Ishikawa (cell line): ENCODE measurements around the gene BLCAP.

ENCODE experiments used
- CEBPB ChIP-seq: IDR thresholded peaks from 2 replicates; pipeline ENCODE4 v1.6.1; 2012
- CREB1 ChIP-seq: IDR thresholded peaks from 2 replicates; pipeline ENCODE4 v1.6.1; 2012; ENCODE audit warnings: low read depth
- EGR1 ChIP-seq: IDR thresholded peaks from 2 replicates; pipeline ENCODE4 v1.6.1; 2012
- EP300 ChIP-seq: IDR thresholded peaks from 2 replicates; pipeline ENCODE4 v1.6.1; 2012; ENCODE audit warnings: borderline replicate concordance
- FOXM1 ChIP-seq: IDR thresholded peaks from 2 replicates; pipeline ENCODE4 v1.6.1; 2012; ENCODE audit warnings: low read depth, borderline replicate concordance
- NFIC ChIP-seq: IDR thresholded peaks from 2 replicates; pipeline ENCODE4 v1.6.1; 2012
- RAD21 ChIP-seq: IDR thresholded peaks from 2 replicates; pipeline ENCODE4 v1.6.1; 2012; ENCODE audit warnings: low read depth
- TAF1 ChIP-seq: IDR thresholded peaks from 2 replicates; pipeline ENCODE4 v1.6.1; 2012; ENCODE audit warnings: low read depth, mild to moderate bottlenecking
- TCF12 ChIP-seq: IDR thresholded peaks from 2 replicates; pipeline ENCODE4 v1.6.1; 2012; ENCODE audit warnings: low read depth
- TEAD4 ChIP-seq: IDR thresholded peaks from 2 replicates; pipeline ENCODE4 v1.6.1; 2012
- YY1 ChIP-seq: IDR thresholded peaks from 2 replicates; pipeline ENCODE4 v1.6.1; 2012; ENCODE audit warnings: low read depth
- ZBTB7A ChIP-seq: IDR thresholded peaks from 2 replicates; pipeline ENCODE4 v1.6.1; 2012; ENCODE audit warnings: low read depth
- TF ChIP-seq, protein P1 (sequence below): IDR thresholded peaks from 2 replicates; pipeline ENCODE4 v1.6.1; 2012
- TF ChIP-seq, protein P2 (sequence below): IDR thresholded peaks from 2 replicates; pipeline ENCODE4 v1.6.1; 2012; ENCODE audit warnings: low read depth, mild to moderate bottlenecking
- TF ChIP-seq, protein P3 (sequence below): IDR thresholded peaks from 2 replicates; pipeline ENCODE4 v1.6.1; 2012

The BLCAP gene

DNA sequence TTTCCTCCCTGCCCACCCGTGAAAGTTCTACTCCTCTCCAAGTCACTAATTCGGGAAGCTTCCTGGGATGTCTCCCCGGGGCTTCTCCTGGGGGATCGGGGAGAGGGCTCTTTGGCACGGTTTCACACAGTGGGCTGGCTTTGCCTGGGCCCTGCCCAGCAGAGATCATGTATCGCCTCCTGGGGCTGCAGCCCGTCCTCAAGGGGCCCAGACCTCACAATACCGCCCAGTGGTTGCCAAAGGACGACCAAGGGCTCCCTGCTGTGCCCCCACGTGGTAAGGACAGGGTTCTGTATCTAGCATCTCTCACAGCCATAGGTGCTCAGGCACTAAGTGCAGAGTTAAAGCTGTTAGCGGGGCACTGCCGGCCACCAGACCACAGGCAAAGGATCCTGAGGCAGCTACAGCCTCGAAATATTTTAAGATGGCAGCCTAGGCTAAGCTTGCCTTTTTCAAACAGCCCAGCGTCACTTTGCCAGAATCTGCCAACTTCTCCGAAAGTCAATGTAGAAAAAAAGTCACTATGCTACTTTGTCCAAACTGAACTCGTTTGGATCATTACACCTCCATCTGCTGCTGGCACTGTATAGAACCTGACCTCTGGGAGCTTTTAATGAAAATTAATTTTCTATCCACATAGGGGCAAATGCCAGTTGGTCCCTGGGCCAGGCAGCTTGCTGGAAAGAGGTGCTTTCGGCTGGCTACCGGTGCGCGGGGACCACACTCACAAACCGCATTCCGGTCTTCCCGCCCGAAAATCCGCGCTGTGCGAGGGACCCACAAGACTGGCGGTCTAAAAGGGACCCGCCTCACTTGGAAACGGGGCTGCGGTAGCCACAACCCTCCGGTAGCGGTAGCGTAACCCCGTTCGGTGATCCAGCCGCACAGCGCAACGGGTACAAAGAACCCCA is 7.9 kb downstream of the BLCAP start:
- TF ChIP-seq, protein P1, sequence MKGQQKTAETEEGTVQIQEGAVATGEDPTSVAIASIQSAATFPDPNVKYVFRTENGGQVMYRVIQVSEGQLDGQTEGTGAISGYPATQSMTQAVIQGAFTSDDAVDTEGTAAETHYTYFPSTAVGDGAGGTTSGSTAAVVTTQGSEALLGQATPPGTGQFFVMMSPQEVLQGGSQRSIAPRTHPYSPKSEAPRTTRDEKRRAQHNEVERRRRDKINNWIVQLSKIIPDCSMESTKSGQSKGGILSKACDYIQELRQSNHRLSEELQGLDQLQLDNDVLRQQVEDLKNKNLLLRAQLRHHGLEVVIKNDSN = 0 out of 2 replicates have a peak, but pooled peaks have one; percentile 31
- no peak for TF ChIP-seq TAF1
- TF ChIP-seq RAD21 = no peak

DNA sequence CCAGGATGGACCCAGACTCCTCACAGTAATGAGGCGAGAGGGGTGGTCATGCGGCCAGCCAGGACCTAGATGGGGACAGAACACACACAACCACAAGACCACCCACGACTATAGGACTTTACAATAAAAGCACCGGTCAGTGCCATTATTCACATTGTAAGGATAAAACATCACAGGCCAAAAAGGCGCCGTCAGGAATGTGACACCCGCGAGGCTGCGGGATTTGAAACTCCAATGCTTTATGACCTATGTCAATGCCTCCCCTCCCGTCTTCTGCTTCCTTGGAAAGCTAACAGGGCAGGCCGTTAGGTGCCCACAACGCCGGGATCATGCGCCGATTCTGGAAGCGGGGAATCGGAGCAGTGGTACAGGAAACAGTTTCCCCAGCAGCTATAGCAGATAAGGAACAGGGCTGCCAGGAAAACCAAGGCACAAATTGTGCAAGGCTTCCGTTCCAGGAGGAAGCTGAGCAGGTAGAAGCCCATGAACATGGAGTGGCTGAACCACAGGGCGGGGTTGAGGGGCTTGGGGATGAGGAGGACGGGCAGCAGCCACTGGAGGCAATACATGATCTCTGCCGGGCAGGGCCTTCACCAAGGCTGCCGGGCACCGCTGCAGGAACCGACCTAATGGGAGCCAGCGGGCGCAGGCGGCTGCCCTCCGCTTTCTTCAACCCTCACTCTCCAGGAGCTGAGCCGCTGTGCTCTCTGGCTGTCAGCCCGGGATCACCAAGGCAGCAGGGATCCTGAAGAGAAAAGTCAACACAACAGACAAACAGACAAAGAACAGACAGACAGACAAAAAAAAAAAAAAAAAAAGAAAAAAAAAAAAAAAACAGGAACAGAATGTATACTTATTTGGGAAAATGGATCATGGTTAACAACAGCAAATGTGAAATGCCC is 8.8 kb downstream of the BLCAP start:
- no peak for TF ChIP-seq NFIC
- no peak for TF ChIP-seq ZBTB7A
- TF ChIP-seq TCF12 = no peak
- TF ChIP-seq FOXM1 = no peak
- TF ChIP-seq EP300 = no peak

DNA sequence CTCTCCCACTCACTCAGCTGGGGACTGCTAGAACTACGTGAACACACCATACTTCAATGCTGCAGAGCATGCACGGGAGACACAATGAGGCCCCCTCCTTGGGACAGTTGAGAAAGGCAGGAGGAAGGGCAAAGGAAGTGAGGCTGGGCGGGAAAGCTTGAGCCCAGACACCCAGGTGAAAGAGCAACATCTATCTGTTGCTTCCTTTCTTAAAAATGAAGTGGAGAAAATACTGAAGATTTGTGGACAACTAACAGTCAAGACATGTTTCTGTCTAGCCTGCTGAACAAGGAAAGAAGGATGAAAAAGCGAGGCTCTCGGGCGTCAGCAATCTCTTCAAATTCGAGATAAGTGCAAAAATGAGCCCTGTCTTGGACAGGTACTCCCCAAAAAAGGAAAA is 9.6 kb downstream of the BLCAP start:
- TF ChIP-seq, protein P2, sequence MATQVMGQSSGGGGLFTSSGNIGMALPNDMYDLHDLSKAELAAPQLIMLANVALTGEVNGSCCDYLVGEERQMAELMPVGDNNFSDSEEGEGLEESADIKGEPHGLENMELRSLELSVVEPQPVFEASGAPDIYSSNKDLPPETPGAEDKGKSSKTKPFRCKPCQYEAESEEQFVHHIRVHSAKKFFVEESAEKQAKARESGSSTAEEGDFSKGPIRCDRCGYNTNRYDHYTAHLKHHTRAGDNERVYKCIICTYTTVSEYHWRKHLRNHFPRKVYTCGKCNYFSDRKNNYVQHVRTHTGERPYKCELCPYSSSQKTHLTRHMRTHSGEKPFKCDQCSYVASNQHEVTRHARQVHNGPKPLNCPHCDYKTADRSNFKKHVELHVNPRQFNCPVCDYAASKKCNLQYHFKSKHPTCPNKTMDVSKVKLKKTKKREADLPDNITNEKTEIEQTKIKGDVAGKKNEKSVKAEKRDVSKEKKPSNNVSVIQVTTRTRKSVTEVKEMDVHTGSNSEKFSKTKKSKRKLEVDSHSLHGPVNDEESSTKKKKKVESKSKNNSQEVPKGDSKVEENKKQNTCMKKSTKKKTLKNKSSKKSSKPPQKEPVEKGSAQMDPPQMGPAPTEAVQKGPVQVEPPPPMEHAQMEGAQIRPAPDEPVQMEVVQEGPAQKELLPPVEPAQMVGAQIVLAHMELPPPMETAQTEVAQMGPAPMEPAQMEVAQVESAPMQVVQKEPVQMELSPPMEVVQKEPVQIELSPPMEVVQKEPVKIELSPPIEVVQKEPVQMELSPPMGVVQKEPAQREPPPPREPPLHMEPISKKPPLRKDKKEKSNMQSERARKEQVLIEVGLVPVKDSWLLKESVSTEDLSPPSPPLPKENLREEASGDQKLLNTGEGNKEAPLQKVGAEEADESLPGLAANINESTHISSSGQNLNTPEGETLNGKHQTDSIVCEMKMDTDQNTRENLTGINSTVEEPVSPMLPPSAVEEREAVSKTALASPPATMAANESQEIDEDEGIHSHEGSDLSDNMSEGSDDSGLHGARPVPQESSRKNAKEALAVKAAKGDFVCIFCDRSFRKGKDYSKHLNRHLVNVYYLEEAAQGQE = no peak
- TF ChIP-seq ZBTB7A = no peak
- TF ChIP-seq, protein P1 = no peak
- TF ChIP-seq CEBPB = no peak
- no peak for TF ChIP-seq YY1
- TF ChIP-seq TAF1 = no peak
- TF ChIP-seq CREB1 = no peak
- no peak for TF ChIP-seq FOXM1
- TF ChIP-seq, protein P3, sequence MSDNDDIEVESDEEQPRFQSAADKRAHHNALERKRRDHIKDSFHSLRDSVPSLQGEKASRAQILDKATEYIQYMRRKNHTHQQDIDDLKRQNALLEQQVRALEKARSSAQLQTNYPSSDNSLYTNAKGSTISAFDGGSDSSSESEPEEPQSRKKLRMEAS = no peak
- TF ChIP-seq TCF12 = no peak
- TF ChIP-seq TEAD4 = no peak
- TF ChIP-seq RAD21 = no peak

DNA sequence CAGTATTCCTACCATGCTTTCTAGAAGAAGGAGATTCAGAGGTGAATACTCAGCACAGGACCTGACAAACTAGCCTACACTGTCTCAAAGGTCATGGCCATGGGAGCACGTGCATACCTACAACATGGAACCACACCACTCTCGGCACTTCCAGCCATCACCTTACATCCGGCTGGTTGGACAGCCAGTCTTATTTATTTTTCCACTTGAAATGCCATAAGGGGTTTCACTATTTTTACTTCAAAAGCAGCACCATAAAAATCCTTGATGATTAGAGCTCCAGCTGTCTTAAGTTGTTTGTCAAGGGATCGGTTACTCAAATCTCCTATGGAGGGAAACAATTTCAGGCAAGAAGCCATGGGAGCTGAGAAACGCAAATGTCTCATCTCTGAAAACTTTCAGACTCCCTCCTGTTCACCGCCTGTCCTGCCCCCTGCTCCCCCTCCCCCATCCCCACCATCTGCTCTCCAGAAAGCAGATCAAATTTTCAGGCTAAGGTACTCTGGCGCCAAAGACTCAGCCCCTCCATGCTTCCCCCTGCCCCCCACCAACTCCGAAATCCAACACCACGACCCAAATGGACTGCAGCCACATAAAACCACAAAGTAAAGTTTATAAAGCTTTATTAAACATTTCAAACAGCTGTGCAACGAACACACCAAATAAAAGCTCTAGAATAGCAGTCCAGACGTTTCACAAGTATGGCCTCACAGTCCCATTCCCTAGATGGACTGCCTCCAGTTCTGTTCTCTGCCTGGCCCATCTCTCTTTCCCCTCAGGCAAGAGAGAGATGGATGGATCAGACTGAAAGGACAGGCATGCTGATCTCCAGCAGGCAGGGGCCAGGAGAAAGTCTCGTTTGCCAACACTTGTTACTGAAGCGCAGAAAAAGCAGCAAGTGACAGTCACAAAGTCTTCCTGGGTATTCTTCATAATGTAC is 10.6 kb downstream of the BLCAP start:
- TF ChIP-seq EGR1 = no peak
- TF ChIP-seq CREB1 = no peak
- TF ChIP-seq RAD21 = no peak
- TF ChIP-seq TAF1 = no peak
- no peak for TF ChIP-seq FOXM1
- no peak for TF ChIP-seq CEBPB
- no peak for TF ChIP-seq TCF12
- no peak for TF ChIP-seq YY1
- no peak for TF ChIP-seq ZBTB7A
- TF ChIP-seq EP300 = no peak
- TF ChIP-seq NFIC = no peak
- TF ChIP-seq, protein P1 = no peak
- no peak for TF ChIP-seq TEAD4
- TF ChIP-seq, protein P2 = no peak
